Nephron progenitor cell (in vitro differentiated cells): ENCODE data around the gene TMEM179.
"Not testable (repeated sequence)": the region's sequence is repeated elsewhere in the genome, so short reads cannot be mapped to it uniquely, and the experiment has no call there.

ENCODE experiments used
- DNase-seq: peaks from one replicate; pipeline ENCODE4 v3.0.0; 2021
- H3K27ac Mint-ChIP-seq: 2 replicates; pipeline ENCODE4 v1.8.0; 2021; ENCODE audit warnings: mild to moderate bottlenecking, moderate library complexity, mixed read lengths
- H3K27me3 Mint-ChIP-seq: 2 replicates; pipeline ENCODE4 v1.8.0; 2021; ENCODE audit warnings: mild to moderate bottlenecking, low read depth, mixed read lengths; ENCODE audit not compliant: poor library complexity
- H3K36me3 Mint-ChIP-seq: 2 replicates; pipeline ENCODE4 v1.8.0; 2021; ENCODE audit warnings: low read depth, mixed read lengths
- H3K4me1 Mint-ChIP-seq: 2 replicates; pipeline ENCODE4 v1.8.0; 2021; ENCODE audit warnings: mixed read lengths
- H3K4me3 Mint-ChIP-seq: 2 replicates; pipeline ENCODE4 v1.8.0; 2021; ENCODE audit warnings: mild to moderate bottlenecking, moderate library complexity, mixed read lengths
- H3K9me3 Mint-ChIP-seq: 2 replicates; pipeline ENCODE4 v1.8.0; 2021; ENCODE audit warnings: mild to moderate bottlenecking, moderate library complexity, mixed read lengths
- CTCF ChIP-seq: fragments of 200-600 bp; sonication (generic); IDR thresholded peaks from 2 replicates; pipeline ENCODE4 v1.5.0; 2021; ENCODE audit warnings: antibody characterized with exemption

TMEM179 gene

DNA sequence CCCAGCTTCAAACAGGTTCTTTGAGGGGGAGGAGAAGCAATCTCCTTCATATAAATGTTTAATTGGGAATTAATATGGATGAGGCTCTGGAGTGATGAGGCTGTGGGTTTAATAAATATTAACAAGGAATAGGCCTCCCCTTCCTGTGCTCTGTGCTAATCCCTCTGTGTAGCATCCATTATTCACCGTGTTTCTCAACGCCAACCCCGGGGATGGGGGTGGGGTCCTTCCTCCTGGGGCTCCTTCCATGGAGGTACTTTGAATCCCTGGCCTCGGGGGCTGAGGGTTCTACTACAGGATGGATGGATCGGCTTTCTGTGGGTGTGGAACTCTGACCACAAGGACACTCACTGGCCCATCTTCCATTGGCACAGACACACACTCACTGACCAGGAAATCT, 34.9 kb upstream of the TMEM179 start:
- no peak for TF ChIP-seq CTCF
- no peak for DNase-seq
- no peak overlapping the region for H3K27ac Mint-ChIP-seq
- no peaks in the 10 kb centered on the region for H3K9me3 Mint-ChIP-seq
- H3K4me3 Mint-ChIP-seq: no peak overlapping the region
- H3K4me1 Mint-ChIP-seq: peaks cover 14% of the 10 kb centered on the region
- H3K36me3 Mint-ChIP-seq: no peaks in the 10 kb centered on the region
- H3K27me3 Mint-ChIP-seq: peaks cover 40% of the 10 kb centered on the region

GRCh38 chr14:104638927-104639450, 34.4 kb upstream of the TMEM179 start:
- Mint-ChIP-seq H3K27me3 (peaks cover 37% of the 10 kb centered on the region), H3K9me3 (no peaks in the 10 kb centered on the region), H3K27ac (no peak overlapping the region), H3K4me3 (no peak overlapping the region), H3K4me1 (peaks cover 12% of the 10 kb centered on the region), H3K36me3 (no peaks in the 10 kb centered on the region)
- no peak for DNase-seq
- no peak for TF ChIP-seq CTCF

DNA sequence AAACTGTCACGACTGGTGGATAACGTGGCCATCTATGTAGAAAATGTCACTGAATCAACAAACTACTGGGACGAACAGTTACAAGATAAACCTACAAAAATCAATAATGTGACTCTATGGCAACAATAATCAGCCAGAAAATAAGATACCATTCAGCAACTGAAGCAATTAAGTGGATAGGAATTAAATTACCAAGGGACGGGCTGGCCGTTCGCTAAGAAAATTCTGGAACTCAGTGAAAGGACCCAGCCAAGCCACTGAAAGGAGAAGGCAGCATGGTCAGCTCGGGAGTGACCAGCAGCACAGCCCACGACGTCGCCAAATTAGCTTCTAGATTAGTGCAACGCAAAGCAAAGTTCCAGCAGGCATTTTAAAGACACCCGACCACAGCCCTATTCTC, 33.6 kb upstream of the TMEM179 start:
- TF ChIP-seq CTCF: no peak
- no peak overlapping the region for H3K4me3 Mint-ChIP-seq
- H3K27me3 Mint-ChIP-seq: peaks cover 41% of the 10 kb centered on the region
- no peaks in the 10 kb centered on the region for H3K9me3 Mint-ChIP-seq
- peaks cover 6% of the 10 kb centered on the region for H3K4me1 Mint-ChIP-seq
- no peak for DNase-seq
- no peak overlapping the region for H3K27ac Mint-ChIP-seq
- H3K36me3 Mint-ChIP-seq: no peaks in the 10 kb centered on the region

DNA sequence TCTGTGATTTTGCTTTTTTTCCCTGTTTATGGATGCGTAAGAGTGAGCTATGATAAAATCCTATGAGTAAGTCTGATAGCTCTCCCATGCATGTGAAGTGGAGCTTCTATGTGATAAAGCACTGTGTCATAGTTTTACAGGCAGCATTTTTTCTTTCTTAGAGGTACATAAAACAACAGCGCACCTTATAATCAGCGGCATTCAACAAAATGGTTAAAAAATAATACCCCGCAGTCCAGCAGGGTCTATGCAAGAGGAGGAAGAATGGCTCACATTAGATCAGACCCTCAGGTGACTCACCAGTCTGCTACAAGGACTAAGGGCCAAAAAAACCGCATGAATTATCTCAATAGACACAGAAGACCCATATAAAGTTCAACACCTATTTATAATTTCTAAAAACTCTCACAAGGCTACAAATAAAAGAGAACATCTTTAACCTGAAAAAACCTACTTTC, 33.0 kb upstream of the TMEM179 start:
- DNase-seq: no peak
- Mint-ChIP-seq H3K27ac (no peak overlapping the region), H3K4me1 (peaks cover 6% of the 10 kb centered on the region), H3K4me3 (no peak overlapping the region), H3K9me3 (no peaks in the 10 kb centered on the region), H3K27me3 (peaks cover 47% of the 10 kb centered on the region), H3K36me3 (no peaks in the 10 kb centered on the region)
- TF ChIP-seq CTCF: no peak

GRCh38 chr14:104636846-104637545, 32.4 kb upstream of the TMEM179 start:
- not testable (repeated sequence) for H3K27ac Mint-ChIP-seq, H3K9me3 Mint-ChIP-seq, H3K36me3 Mint-ChIP-seq, DNase-seq, H3K4me3 Mint-ChIP-seq, H3K4me1 Mint-ChIP-seq
- H3K27me3 Mint-ChIP-seq: peaks cover 51% of the 10 kb centered on the region

DNA sequence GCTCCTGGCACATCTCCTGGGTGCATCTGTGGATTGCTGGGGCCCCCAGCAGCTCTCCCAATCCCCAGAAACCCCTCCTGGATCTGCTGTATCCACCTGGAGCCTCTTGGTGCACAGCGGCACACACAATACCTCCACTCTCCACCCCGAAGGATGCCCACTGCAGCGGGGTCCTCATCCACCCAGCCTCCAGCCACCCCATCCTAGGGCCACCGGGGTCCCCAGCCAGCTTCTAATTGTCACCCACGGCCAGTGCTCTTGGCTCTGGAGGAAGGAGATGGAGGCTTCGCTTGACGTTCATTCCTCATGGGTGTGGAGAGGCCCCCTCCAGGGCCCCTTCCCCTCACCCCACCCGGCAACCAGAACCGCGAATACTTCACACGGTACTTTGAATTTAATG, 31.6 kb upstream of the TMEM179 start:
- Mint-ChIP-seq H3K27me3 (peaks cover 53% of the 10 kb centered on the region), H3K4me1 (peaks cover 6% of the 10 kb centered on the region), H3K9me3 (no peaks in the 10 kb centered on the region), H3K4me3 (no peak overlapping the region), H3K27ac (no peak overlapping the region), H3K36me3 (no peaks in the 10 kb centered on the region)
- TF ChIP-seq CTCF: no peak
- no peak for DNase-seq
